Measurements from ENCODE around the gene TMEM184C.
A peak's percentile ranks its signal among the peaks of the same experiment; 100 is the strongest.

The TMEM184C gene

DNA sequence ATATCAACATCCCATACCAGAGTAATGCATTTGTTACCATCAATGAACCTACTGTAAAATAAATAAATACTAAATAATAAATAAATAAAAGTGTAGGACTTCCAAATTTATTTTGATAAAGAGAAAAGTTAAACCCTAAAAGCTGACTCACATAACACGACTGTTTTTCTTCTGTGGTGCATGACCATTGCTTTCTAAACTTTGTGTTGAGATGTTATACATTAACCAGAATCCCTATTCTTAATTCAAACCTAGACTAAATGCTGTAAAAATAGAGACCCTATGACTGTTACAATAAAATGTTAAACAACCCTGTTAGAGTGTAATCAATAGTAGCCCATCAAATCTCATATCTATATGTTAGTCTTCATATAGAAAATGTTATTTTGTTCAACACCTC, 87.6 kb downstream of the TMEM184C start:
- no peak overlapping the region for H3K4me3 ChIP-seq (ENCODE audit: low read length, poor library complexity, severe bottlenecking)
- no peaks in the 10 kb centered on the region for H4K20me1 ChIP-seq (ENCODE audit: insufficient read depth, low read length, poor library complexity, severe bottlenecking)
- no peaks in the 10 kb centered on the region for H3K4me1 ChIP-seq (ENCODE audit: insufficient read depth, low read length, poor library complexity, severe bottlenecking)
- H3K79me2 ChIP-seq (ENCODE audit: insufficient read depth, low read length): no peaks in the 10 kb centered on the region
- TF ChIP-seq, protein P1, sequence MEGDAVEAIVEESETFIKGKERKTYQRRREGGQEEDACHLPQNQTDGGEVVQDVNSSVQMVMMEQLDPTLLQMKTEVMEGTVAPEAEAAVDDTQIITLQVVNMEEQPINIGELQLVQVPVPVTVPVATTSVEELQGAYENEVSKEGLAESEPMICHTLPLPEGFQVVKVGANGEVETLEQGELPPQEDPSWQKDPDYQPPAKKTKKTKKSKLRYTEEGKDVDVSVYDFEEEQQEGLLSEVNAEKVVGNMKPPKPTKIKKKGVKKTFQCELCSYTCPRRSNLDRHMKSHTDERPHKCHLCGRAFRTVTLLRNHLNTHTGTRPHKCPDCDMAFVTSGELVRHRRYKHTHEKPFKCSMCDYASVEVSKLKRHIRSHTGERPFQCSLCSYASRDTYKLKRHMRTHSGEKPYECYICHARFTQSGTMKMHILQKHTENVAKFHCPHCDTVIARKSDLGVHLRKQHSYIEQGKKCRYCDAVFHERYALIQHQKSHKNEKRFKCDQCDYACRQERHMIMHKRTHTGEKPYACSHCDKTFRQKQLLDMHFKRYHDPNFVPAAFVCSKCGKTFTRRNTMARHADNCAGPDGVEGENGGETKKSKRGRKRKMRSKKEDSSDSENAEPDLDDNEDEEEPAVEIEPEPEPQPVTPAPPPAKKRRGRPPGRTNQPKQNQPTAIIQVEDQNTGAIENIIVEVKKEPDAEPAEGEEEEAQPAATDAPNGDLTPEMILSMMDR (conservative IDR thresholded peaks at IDR 0.05; ENCODE audit: low read length): no peak
- no peak for TF ChIP-seq EZH2phosphoT487 (IDR thresholded peaks at IDR 0.05; ENCODE audit: borderline replicate concordance)
- no peaks in the 10 kb centered on the region for H3K27me3 ChIP-seq (ENCODE audit: insufficient read depth, low read length, poor library complexity, severe bottlenecking)
- H3K9ac ChIP-seq (ENCODE audit: low read depth, low read length, poor library complexity, severe bottlenecking): no peak overlapping the region
- no peaks in the 10 kb centered on the region for H3K36me3 ChIP-seq (ENCODE audit: insufficient read depth, low read length)
- no peaks in the 10 kb centered on the region for H3K9me2 ChIP-seq (replicated peaks; ENCODE audit: low read depth, low read length)
- no peaks in the 10 kb centered on the region for H3F3A ChIP-seq (ENCODE audit: low read depth)
- no peaks in the 10 kb centered on the region for H3K9me3 ChIP-seq (ENCODE audit: insufficient read depth, low read depth, low read length)
- no peak overlapping the region for H2AFZ ChIP-seq (ENCODE audit: low read length)
- no peak overlapping the region for H3K4me2 ChIP-seq (ENCODE audit: low read depth, low read length, poor library complexity, severe bottlenecking)

GRCh38 chr4:147707892-147708672, 90.9 kb downstream of the TMEM184C start:
- Histone ChIP-seq H3K4me1 (ENCODE audit: insufficient read depth, low read length, poor library complexity, severe bottlenecking) (no peaks in the 10 kb centered on the region), H3K9me2 (replicated peaks; ENCODE audit: low read depth, low read length) (no peaks in the 10 kb centered on the region), H2AFZ (ENCODE audit: low read length) (0 out of 2 replicates have a peak overlapping the region, but pooled peaks have one; percentile 47)

GRCh38 chr4:147709999-147710398, 92.8 kb downstream of the TMEM184C start:
- Histone ChIP-seq H3K9ac (ENCODE audit: low read depth, low read length, poor library complexity, severe bottlenecking) (no peak overlapping the region), H3K4me1 (ENCODE audit: insufficient read depth, low read length, poor library complexity, severe bottlenecking) (no peaks in the 10 kb centered on the region), H3K4me2 (ENCODE audit: low read depth, low read length, poor library complexity, severe bottlenecking) (no peak overlapping the region), H3K36me3 (ENCODE audit: insufficient read depth, low read length) (no peaks in the 10 kb centered on the region), H3K27me3 (ENCODE audit: insufficient read depth, low read length, poor library complexity, severe bottlenecking) (no peaks in the 10 kb centered on the region), H2AFZ (ENCODE audit: low read length) (peak overlapping the region; percentile 19; the same call in 1 of the 2 replicates), H3F3A (ENCODE audit: low read depth) (no peaks in the 10 kb centered on the region), H3K4me3 (ENCODE audit: low read length, poor library complexity, severe bottlenecking) (no peak overlapping the region), H3K9me2 (replicated peaks; ENCODE audit: low read depth, low read length) (no peaks in the 10 kb centered on the region), H3K79me2 (ENCODE audit: insufficient read depth, low read length) (no peaks in the 10 kb centered on the region), H3K9me3 (ENCODE audit: insufficient read depth, low read depth, low read length) (no peaks in the 10 kb centered on the region), H4K20me1 (ENCODE audit: insufficient read depth, low read length, poor library complexity, severe bottlenecking) (no peaks in the 10 kb centered on the region)
- TF ChIP-seq, protein P1 (conservative IDR thresholded peaks at IDR 0.05; ENCODE audit: low read length): no peak
- TF ChIP-seq EZH2phosphoT487 (IDR thresholded peaks at IDR 0.05; ENCODE audit: borderline replicate concordance): no peak

More at GRCh38 chr4:147707892-147708672, 90.9 kb downstream of the TMEM184C start:
- H3K27me3 ChIP-seq (ENCODE audit: insufficient read depth, low read length, poor library complexity, severe bottlenecking): no peaks in the 10 kb centered on the region
- H3K9me3 ChIP-seq (ENCODE audit: insufficient read depth, low read depth, low read length): no peaks in the 10 kb centered on the region
- H3K79me2 ChIP-seq (ENCODE audit: insufficient read depth, low read length): no peaks in the 10 kb centered on the region
- no peaks in the 10 kb centered on the region for H3F3A ChIP-seq (ENCODE audit: low read depth)
- TF ChIP-seq EZH2phosphoT487 (IDR thresholded peaks at IDR 0.05; ENCODE audit: borderline replicate concordance): no peak
- TF ChIP-seq, protein P1 (conservative IDR thresholded peaks at IDR 0.05; ENCODE audit: low read length): peak; percentile 98
- H3K9ac ChIP-seq (ENCODE audit: low read depth, low read length, poor library complexity, severe bottlenecking): no peak overlapping the region
- H4K20me1 ChIP-seq (ENCODE audit: insufficient read depth, low read length, poor library complexity, severe bottlenecking): no peaks in the 10 kb centered on the region
- no peaks in the 10 kb centered on the region for H3K36me3 ChIP-seq (ENCODE audit: insufficient read depth, low read length)
- H3K4me2 ChIP-seq (ENCODE audit: low read depth, low read length, poor library complexity, severe bottlenecking): no peak overlapping the region
- no peak overlapping the region for H3K4me3 ChIP-seq (ENCODE audit: low read length, poor library complexity, severe bottlenecking)

All from Loucy (cell line).